ENCODE results near the gene C10orf95.
"Not testable (repeated sequence)": the region's sequence is repeated elsewhere in the genome, so short reads cannot be mapped to it uniquely, and the experiment has no call there.

C10orf95 gene

GRCh38 chr10:102451105-102451969 lies at the start of gene C10orf95:
TSS of gene C10orf95 (minus strand) at chr10:102451543. CDS start at chr10:102451093, 450 bp downstream.
- Histone ChIP-seq H3K4me1 (ENCODE audit: control insufficient read depth, insufficient read depth, low read length) (peaks cover 14% of the 10 kb centered on the region), H3K36me3 (ENCODE audit: control insufficient read depth, insufficient read depth, low read length) (peaks cover 5% of the 10 kb centered on the region), H3K4me3 (ENCODE audit: low read length) (peak within 1 kb of the TSS; percentile 82), H3K27me3 (ENCODE audit: control insufficient read depth, insufficient read depth, low read length) (no peaks in the 10 kb centered on the region), H3K9me3 (ENCODE audit: control insufficient read depth, low read length) (no peaks in the 10 kb centered on the region), H3K9ac (ENCODE audit: low read length) (peak within 1 kb of the TSS; percentile 62)

- H3K9me3 ChIP-seq (ENCODE audit: control insufficient read depth, low read length); H3K27me3 ChIP-seq (ENCODE audit: control insufficient read depth, insufficient read depth, low read length); H3K4me3 ChIP-seq (ENCODE audit: low read length); H3K36me3 ChIP-seq (ENCODE audit: control insufficient read depth, insufficient read depth, low read length); H3K9ac ChIP-seq (ENCODE audit: low read length): not testable (repeated sequence)
- peaks cover 14% of the 10 kb centered on the region for H3K4me1 ChIP-seq (ENCODE audit: control insufficient read depth, insufficient read depth, low read length)
Observed at GRCh38 chr10:102500686-102501085, 49.3 kb upstream of the C10orf95 start.

GRCh38 chr10:102499356-102499755 lies 48.0 kb upstream of the C10orf95 start:
- peaks cover 14% of the 10 kb centered on the region for H3K4me1 ChIP-seq (ENCODE audit: control insufficient read depth, insufficient read depth, low read length)
- H3K9ac ChIP-seq (ENCODE audit: low read length) = no peak overlapping the region
- no peak overlapping the region for H3K4me3 ChIP-seq (ENCODE audit: low read length)
- H3K27me3 ChIP-seq (ENCODE audit: control insufficient read depth, insufficient read depth, low read length) = no peaks in the 10 kb centered on the region
- no peaks in the 10 kb centered on the region for H3K36me3 ChIP-seq (ENCODE audit: control insufficient read depth, insufficient read depth, low read length)
- no peaks in the 10 kb centered on the region for H3K9me3 ChIP-seq (ENCODE audit: control insufficient read depth, low read length)

- peaks cover 22% of the 10 kb centered on the region for H3K4me1 ChIP-seq (ENCODE audit: control insufficient read depth, insufficient read depth, low read length)
- no peak overlapping the region for H3K9ac ChIP-seq (ENCODE audit: low read length)
Observed at GRCh38 chr10:102497545-102497944, 46.2 kb upstream of the C10orf95 start.

GRCh38 chr10:102493771-102494170 lies 42.4 kb upstream of the C10orf95 start:
- Histone ChIP-seq H3K9ac (ENCODE audit: low read length) (no peak overlapping the region), H3K36me3 (ENCODE audit: control insufficient read depth, insufficient read depth, low read length) (peaks cover under 1% of the 10 kb centered on the region), H3K4me3 (ENCODE audit: low read length) (no peak overlapping the region), H3K4me1 (ENCODE audit: control insufficient read depth, insufficient read depth, low read length) (peaks cover 13% of the 10 kb centered on the region), H3K27me3 (ENCODE audit: control insufficient read depth, insufficient read depth, low read length) (no peaks in the 10 kb centered on the region), H3K9me3 (ENCODE audit: control insufficient read depth, low read length) (no peaks in the 10 kb centered on the region)

More at GRCh38 chr10:102497545-102497944, 46.2 kb upstream of the C10orf95 start:
- H3K27me3 ChIP-seq (ENCODE audit: control insufficient read depth, insufficient read depth, low read length) = no peaks in the 10 kb centered on the region
- no peaks in the 10 kb centered on the region for H3K36me3 ChIP-seq (ENCODE audit: control insufficient read depth, insufficient read depth, low read length)
- no peak overlapping the region for H3K4me3 ChIP-seq (ENCODE audit: low read length)
- no peaks in the 10 kb centered on the region for H3K9me3 ChIP-seq (ENCODE audit: control insufficient read depth, low read length)

- Histone ChIP-seq H3K4me1 (ENCODE audit: control insufficient read depth, insufficient read depth, low read length) (peaks cover 13% of the 10 kb centered on the region), H3K9ac (ENCODE audit: low read length) (no peak overlapping the region), H3K36me3 (ENCODE audit: control insufficient read depth, insufficient read depth, low read length) (peaks cover 9% of the 10 kb centered on the region), H3K9me3 (ENCODE audit: control insufficient read depth, low read length) (no peaks in the 10 kb centered on the region), H3K4me3 (ENCODE audit: low read length) (no peak overlapping the region), H3K27me3 (ENCODE audit: control insufficient read depth, insufficient read depth, low read length) (no peaks in the 10 kb centered on the region)
Observed at GRCh38 chr10:102492983-102493382, 41.6 kb upstream of the C10orf95 start.

- Histone ChIP-seq H3K9ac (ENCODE audit: low read length) (no peak overlapping the region), H3K4me3 (ENCODE audit: low read length) (no peak overlapping the region), H3K27me3 (ENCODE audit: control insufficient read depth, insufficient read depth, low read length) (no peaks in the 10 kb centered on the region), H3K4me1 (ENCODE audit: control insufficient read depth, insufficient read depth, low read length) (peaks cover 13% of the 10 kb centered on the region), H3K36me3 (ENCODE audit: control insufficient read depth, insufficient read depth, low read length) (peaks cover 13% of the 10 kb centered on the region), H3K9me3 (ENCODE audit: control insufficient read depth, low read length) (no peaks in the 10 kb centered on the region)
Observed at GRCh38 chr10:102492344-102492939, 41.1 kb upstream of the C10orf95 start.

GRCh38 chr10:102491136-102491535 lies 39.8 kb upstream of the C10orf95 start:
- Histone ChIP-seq H3K36me3 (ENCODE audit: control insufficient read depth, insufficient read depth, low read length) (peaks cover 13% of the 10 kb centered on the region), H3K27me3 (ENCODE audit: control insufficient read depth, insufficient read depth, low read length) (no peaks in the 10 kb centered on the region), H3K4me1 (ENCODE audit: control insufficient read depth, insufficient read depth, low read length) (peaks cover 13% of the 10 kb centered on the region), H3K9ac (ENCODE audit: low read length) (no peak overlapping the region), H3K9me3 (ENCODE audit: control insufficient read depth, low read length) (no peaks in the 10 kb centered on the region), H3K4me3 (ENCODE audit: low read length) (no peak overlapping the region)

- Histone ChIP-seq H3K4me3 (ENCODE audit: low read length) (no peak overlapping the region), H3K9ac (ENCODE audit: low read length) (no peak overlapping the region), H3K9me3 (ENCODE audit: control insufficient read depth, low read length) (no peaks in the 10 kb centered on the region), H3K36me3 (ENCODE audit: control insufficient read depth, insufficient read depth, low read length) (peaks cover 38% of the 10 kb centered on the region), H3K4me1 (ENCODE audit: control insufficient read depth, insufficient read depth, low read length) (no peaks in the 10 kb centered on the region), H3K27me3 (ENCODE audit: control insufficient read depth, insufficient read depth, low read length) (no peaks in the 10 kb centered on the region)
Observed at GRCh38 chr10:102485093-102485784, 33.9 kb upstream of the C10orf95 start.

GRCh38 chr10:102484021-102484420 lies 32.7 kb upstream of the C10orf95 start:
- Histone ChIP-seq H3K9ac (ENCODE audit: low read length) (no peak overlapping the region), H3K4me1 (ENCODE audit: control insufficient read depth, insufficient read depth, low read length) (no peaks in the 10 kb centered on the region), H3K36me3 (ENCODE audit: control insufficient read depth, insufficient read depth, low read length) (peaks cover 38% of the 10 kb centered on the region), H3K4me3 (ENCODE audit: low read length) (no peak overlapping the region), H3K9me3 (ENCODE audit: control insufficient read depth, low read length) (no peaks in the 10 kb centered on the region), H3K27me3 (ENCODE audit: control insufficient read depth, insufficient read depth, low read length) (no peaks in the 10 kb centered on the region)

- Histone ChIP-seq H3K9me3 (ENCODE audit: control insufficient read depth, low read length) (no peaks in the 10 kb centered on the region), H3K4me1 (ENCODE audit: control insufficient read depth, insufficient read depth, low read length) (no peaks in the 10 kb centered on the region), H3K27me3 (ENCODE audit: control insufficient read depth, insufficient read depth, low read length) (no peaks in the 10 kb centered on the region), H3K36me3 (ENCODE audit: control insufficient read depth, insufficient read depth, low read length) (peaks cover 20% of the 10 kb centered on the region), H3K9ac (ENCODE audit: low read length) (no peak overlapping the region), H3K4me3 (ENCODE audit: low read length) (no peak overlapping the region)
Observed at GRCh38 chr10:102480396-102480795, 29.1 kb upstream of the C10orf95 start.

GRCh38 chr10:102479651-102480050 lies 28.3 kb upstream of the C10orf95 start:
- H3K4me3 ChIP-seq (ENCODE audit: low read length) = no peak overlapping the region
- H3K27me3 ChIP-seq (ENCODE audit: control insufficient read depth, insufficient read depth, low read length) = no peaks in the 10 kb centered on the region
- no peaks in the 10 kb centered on the region for H3K4me1 ChIP-seq (ENCODE audit: control insufficient read depth, insufficient read depth, low read length)
- H3K36me3 ChIP-seq (ENCODE audit: control insufficient read depth, insufficient read depth, low read length) = peaks cover 13% of the 10 kb centered on the region
- H3K9ac ChIP-seq (ENCODE audit: low read length) = no peak overlapping the region
- no peaks in the 10 kb centered on the region for H3K9me3 ChIP-seq (ENCODE audit: control insufficient read depth, low read length)

All from mucosa of stomach (tissue), 1 donor.